ENCODE results near the gene CISD2. TPM values are rescaled to one million over a fixed set of nuclear protein-coding genes. Genes with fewer than 3 reads are reported as not detected.

The CISD2 gene
- total and polyA plus RNA-seq, 12 donors, result 13.5 to 64.6 (median 34.3) TPM

- Histone ChIP-seq H3K36me3 (replicated peaks in 1 of 2) (no peaks in the 10 kb centered on the region), H3K4me3 (peak overlapping the region; percentile 83 to 95 (median 88)), H3K27ac (peak overlapping the region; percentile 98 to 100 (median 100)), H3K27me3 (no peaks in the 10 kb centered on the region), H3K4me1 (replicated peaks in 1 of 2) (peaks cover 33 to 42% of the 10 kb centered on the region in 2 donors), H3K9me3 (replicated peaks in 1 of 3) (no peaks in the 10 kb centered on the region)
- WGBS, 4 donors, result 0 to 1% (median 1%) methylated on average over 30 to 38 of the region's 38 CpGs
- intact Hi-C loops (cut with DNase I), result loop anchor here in 1 of 2 donors (5.0 kb wide), 1 partner anchor 41 kb away; the partner anchor contains the start of gene CISD2
- no peak for DNase-seq
- TF ChIP-seq, protein P1, sequence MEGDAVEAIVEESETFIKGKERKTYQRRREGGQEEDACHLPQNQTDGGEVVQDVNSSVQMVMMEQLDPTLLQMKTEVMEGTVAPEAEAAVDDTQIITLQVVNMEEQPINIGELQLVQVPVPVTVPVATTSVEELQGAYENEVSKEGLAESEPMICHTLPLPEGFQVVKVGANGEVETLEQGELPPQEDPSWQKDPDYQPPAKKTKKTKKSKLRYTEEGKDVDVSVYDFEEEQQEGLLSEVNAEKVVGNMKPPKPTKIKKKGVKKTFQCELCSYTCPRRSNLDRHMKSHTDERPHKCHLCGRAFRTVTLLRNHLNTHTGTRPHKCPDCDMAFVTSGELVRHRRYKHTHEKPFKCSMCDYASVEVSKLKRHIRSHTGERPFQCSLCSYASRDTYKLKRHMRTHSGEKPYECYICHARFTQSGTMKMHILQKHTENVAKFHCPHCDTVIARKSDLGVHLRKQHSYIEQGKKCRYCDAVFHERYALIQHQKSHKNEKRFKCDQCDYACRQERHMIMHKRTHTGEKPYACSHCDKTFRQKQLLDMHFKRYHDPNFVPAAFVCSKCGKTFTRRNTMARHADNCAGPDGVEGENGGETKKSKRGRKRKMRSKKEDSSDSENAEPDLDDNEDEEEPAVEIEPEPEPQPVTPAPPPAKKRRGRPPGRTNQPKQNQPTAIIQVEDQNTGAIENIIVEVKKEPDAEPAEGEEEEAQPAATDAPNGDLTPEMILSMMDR (IDR thresholded peaks at IDR 0.05), result no peak
- no peak for TF ChIP-seq POLR2A (IDR thresholded peaks at IDR 0.05)
Measured at GRCh38 chr4:102826105-102826889, 42.5 kb upstream of the CISD2 start.

- Histone ChIP-seq H3K4me1 (replicated peaks in 1 of 2) (peaks cover 25 to 34% of the 10 kb centered on the region in 2 donors), H3K4me3 (peak within 1 kb of the TSS; percentile 83 to 95 (median 88)), H3K27ac (peak within 1 kb of the TSS; percentile 98 to 100 (median 100)), H3K36me3 (replicated peaks in 1 of 2) (no peaks in the 10 kb centered on the region), H3K27me3 (no peaks in the 10 kb centered on the region), H3K9me3 (replicated peaks in 1 of 3) (no peaks in the 10 kb centered on the region)
- peak; percentile 92 to 97 (median 94) for DNase-seq
- intact Hi-C loops (cut with DNase I), result loop anchor here in 1 of 2 donors (5.0 kb wide), 1 partner anchor 40 kb away; the partner anchor contains the start of gene CISD2
- TF ChIP-seq, protein P1 (IDR thresholded peaks at IDR 0.05), result no peak
- peak; percentile 67 to 91 for TF ChIP-seq POLR2A (IDR thresholded peaks at IDR 0.05)
- 0 to 1% (median 0%) methylated on average over 45 to 73 of the region's 73 CpGs for WGBS, 4 donors
Measured at GRCh38 chr4:102826890-102827673, 41.7 kb upstream of the CISD2 start, which contains the start of gene UBE2D3. TSS of gene UBE2D3 (minus strand) at chr4:102827551. CDS start at chr4:102826508, 1,043 bp downstream.

GRCh38 chr4:102827674-102828496 lies 40.9 kb upstream of the CISD2 start:
- peak; percentile 99 to 100 (median 100) for DNase-seq
- TF ChIP-seq, protein P1 (IDR thresholded peaks at IDR 0.05), result no peak
- TF ChIP-seq POLR2A (IDR thresholded peaks at IDR 0.05), result peak; percentile 40 to 80
- Histone ChIP-seq H3K27me3 (no peaks in the 10 kb centered on the region), H3K4me1 (replicated peaks in 1 of 2) (peaks cover 20 to 33% of the 10 kb centered on the region in 2 donors), H3K9me3 (replicated peaks in 1 of 3) (no peaks in the 10 kb centered on the region), H3K27ac (peak overlapping the region; percentile 98 to 100 (median 100)), H3K4me3 (peak overlapping the region in 3 of 4 donors; percentile 84 to 95 (median 93)), H3K36me3 (replicated peaks in 1 of 2) (no peaks in the 10 kb centered on the region)
- intact Hi-C loops (cut with DNase I), result loop anchor here in 1 of 2 donors (5.0 kb wide), 1 partner anchor 39 kb away; the partner anchor contains the start of gene CISD2
- 0% methylated on average over 36 to 50 of the region's 50 CpGs for WGBS, 4 donors

Measured in adrenal gland (tissue), 12 donors.